Stimulated activated CD8-positive, alpha-beta memory T cell treated with anti-CD3 and anti-CD28 coated beads, Interleukin-4, amount 100 ng/mL, for 1 hour (primary cell): Measurements from ENCODE around the gene SAPCD1.
"Not testable (repeated sequence)": the region's sequence is repeated elsewhere in the genome, so short reads cannot be mapped to it uniquely, and the experiment has no call there.

Source experiments
- DNase-seq, 2 donors: peaks; one replicate each; pipeline ENCODE4 v3.0.0-alpha.2; 2020; ENCODE audit warnings: low read depth in 2 of 2, low spot score in 1 of 2

The SAPCD1 gene

DNA sequence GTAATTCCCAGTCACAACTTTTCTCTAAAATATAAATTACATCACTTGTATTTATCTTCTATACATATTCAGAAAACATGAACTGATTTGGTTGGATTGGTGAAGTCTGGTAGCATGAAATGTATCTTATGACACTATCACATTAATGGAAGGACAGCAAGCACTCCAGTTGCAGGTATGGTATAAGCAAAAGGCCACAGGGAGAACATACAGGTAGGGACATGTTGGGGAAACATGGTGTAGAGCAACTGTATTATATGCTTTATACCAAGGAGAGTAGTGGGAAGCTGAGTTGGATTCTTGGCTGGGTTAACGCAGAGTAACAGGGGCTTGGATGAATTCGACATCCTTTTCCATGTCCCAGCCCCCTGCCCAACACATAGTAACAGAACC lies 34.5 kb downstream of the SAPCD1 start:
- no peak for DNase-seq

- DNase-seq: no peak
Observed at GRCh38 chr6:31797588-31797987, 35.1 kb downstream of the SAPCD1 start.

DNA sequence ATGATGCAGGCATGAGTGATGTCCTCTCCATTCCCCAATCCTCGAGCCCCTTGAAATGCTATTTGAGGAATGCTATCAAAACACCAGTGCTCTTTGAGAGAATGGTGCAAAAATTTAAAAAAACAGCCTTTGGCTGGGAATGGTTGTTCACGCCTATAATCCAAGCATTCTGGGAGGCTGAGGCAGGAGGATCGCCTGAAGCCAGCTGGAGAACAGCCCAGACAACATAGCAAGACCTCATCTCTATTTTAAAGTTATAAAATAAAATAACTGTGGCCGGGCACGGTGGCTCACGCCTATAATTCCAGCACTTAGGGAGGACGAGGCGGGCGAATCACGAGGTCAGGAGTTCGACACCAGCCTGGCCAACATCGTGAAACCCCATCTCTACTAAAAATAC lies 37.3 kb downstream of the SAPCD1 start:
- no peak for DNase-seq

DNA sequence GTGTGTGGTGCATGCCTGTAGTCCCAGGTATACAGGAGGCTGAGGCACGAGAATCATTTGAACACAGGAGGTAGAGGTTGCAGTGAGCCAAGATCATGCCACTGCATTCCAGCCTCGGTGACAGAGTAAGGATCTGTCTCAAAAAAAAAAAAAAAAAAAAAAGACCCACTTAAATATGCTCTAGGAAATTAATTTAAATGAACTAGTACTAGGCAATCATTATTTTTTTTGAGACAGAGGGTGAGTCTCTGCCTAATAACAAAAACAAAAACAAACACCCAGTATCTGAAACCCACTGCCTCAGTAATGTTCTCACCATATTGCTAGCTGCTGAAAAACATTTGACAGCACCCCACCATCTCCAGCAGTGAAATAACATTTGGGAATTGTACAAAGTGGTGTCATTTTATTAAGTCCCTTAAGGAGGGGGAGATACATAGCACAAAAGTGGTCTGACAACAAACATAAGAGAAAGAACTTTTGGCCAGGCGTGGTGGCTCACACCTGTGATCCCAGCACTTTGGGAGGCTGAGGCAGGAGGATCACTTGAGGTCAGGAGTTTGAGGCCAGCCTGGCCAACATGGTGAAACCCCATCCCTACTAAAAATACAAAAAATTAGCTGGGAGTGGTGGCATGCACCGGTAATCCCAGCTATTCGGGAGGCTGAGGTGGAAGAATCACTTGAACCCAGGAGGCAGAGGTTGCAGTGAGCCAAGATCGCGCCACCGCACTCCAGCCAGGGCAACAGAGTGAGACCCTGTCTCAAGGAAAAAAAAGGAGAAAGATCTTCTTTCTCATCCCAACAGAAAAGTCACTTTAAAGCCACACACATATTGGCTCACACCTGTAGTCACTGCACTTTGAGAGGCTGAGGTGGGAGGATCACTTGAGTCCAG lies 38.8 kb downstream of the SAPCD1 start:
- not testable (repeated sequence) for DNase-seq

- no peak for DNase-seq
Observed at GRCh38 chr6:31805939-31806469, 43.5 kb downstream of the SAPCD1 start.

DNA sequence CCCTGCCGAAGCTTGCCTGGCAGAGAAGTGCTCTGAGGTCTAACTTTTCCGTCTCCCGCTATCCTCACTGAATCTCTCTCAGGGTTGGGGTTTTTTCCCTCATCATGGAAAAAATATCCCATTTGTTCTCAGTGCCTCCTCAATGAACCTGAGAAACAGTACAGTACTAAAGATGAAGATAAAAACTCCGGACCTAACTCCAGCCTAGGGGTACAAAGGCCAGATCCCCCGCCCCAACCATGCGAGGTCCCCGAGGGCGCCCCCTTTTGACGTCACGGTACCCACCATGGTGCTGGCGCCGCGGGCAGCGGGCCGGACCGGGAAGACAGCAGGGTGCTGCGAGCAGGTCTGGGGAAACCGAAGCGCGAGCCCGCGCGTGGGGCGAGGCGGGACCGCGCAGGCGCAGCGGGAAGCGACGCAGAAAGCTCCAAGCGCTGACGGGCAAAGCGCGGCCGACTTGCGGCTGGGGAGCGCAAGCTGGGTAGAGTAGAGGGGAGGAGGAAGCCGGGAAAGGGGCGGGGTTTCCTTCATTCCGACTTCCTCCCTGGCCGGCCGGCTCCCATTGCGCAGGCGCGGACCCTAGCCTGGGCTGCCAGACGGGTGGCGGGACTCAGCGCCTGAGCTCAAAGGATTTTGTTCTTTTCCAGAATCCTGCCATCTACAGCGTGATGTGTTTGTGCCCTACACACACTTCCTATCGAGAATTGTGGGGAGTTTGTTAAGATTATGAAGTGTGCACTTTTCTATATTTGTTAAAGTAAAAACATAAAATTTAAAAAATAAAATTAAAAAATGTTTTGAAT lies 44.2 kb downstream of the SAPCD1 start, which contains the start of gene LSM2:
Gene LSM2, minus strand, starts transcription at position 497 of the 803 bp plus-strand sequence. Its CDS starts 209 bp downstream, at position 288.
- peak; percentile 84 to 93 for DNase-seq

GRCh38 chr6:31808599-31808998 lies 46.1 kb downstream of the SAPCD1 start:
- DNase-seq: not testable (repeated sequence)

DNA sequence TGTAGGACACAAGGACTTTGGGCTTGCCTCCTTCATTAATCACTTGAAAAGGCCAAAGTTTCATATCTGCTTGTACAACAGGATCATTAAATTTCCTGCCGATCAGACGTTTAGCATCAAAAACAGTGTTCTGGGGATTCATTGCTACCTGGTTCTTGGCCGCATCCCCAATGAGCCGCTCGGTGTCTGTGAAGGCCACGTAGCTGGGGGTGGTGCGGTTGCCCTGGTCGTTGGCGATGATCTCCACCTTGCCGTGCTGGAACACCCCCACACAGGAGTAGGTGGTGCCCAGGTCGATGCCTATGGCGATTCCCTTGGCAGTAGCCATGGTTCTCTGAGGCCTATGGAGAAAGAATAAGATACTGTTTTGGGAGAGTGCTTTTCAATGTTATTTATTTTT lies 49.2 kb downstream of the SAPCD1 start:
- no peak for DNase-seq

DNA sequence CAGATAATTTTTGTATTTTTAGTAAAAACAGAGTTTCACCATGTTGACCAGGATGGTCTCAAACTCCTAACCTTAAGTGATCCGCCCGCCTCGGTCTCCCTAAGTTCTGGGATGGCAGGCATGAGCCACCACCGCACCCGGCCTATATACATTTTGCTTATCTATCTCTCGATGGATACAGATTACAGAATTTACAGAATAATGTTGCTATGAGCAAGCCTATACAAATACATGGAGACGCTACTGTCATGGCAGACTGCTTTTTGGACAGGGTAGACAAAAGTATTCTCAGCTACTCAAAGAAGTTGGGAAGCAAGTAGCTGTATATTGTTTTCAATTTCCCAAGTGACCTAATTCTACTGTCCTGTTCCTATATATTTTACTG lies 51.0 kb downstream of the SAPCD1 start:
- DNase-seq: no peak
